Measurements from ENCODE around the gene GRIK5.

GRCh38 chr19:42092350-42092749 is 22.3 kb upstream of the GRIK5 start:
- TF ChIP-seq, protein P1, sequence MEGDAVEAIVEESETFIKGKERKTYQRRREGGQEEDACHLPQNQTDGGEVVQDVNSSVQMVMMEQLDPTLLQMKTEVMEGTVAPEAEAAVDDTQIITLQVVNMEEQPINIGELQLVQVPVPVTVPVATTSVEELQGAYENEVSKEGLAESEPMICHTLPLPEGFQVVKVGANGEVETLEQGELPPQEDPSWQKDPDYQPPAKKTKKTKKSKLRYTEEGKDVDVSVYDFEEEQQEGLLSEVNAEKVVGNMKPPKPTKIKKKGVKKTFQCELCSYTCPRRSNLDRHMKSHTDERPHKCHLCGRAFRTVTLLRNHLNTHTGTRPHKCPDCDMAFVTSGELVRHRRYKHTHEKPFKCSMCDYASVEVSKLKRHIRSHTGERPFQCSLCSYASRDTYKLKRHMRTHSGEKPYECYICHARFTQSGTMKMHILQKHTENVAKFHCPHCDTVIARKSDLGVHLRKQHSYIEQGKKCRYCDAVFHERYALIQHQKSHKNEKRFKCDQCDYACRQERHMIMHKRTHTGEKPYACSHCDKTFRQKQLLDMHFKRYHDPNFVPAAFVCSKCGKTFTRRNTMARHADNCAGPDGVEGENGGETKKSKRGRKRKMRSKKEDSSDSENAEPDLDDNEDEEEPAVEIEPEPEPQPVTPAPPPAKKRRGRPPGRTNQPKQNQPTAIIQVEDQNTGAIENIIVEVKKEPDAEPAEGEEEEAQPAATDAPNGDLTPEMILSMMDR (optimal IDR thresholded peaks at IDR 0.05 in 1 of 3, IDR thresholded peaks at IDR 0.05 in 1 of 3, conservative IDR thresholded peaks at IDR 0.05 in 1 of 3; ENCODE audit: extremely low read depth in 1 of 3, insufficient read depth in 2 of 3, low read length in 3 of 3): peak; percentile 72 to 86 (median 77)
- TF ChIP-seq EZH2 (IDR thresholded peaks at IDR 0.05; ENCODE audit: low read length): no peak
